UCSD-AML1 (cell line): Measurements from ENCODE around the gene TBC1D1.
A peak's percentile ranks its signal among the peaks of the same experiment; 100 is the strongest.
"Not testable (repeated sequence)": the region's sequence is repeated elsewhere in the genome, so short reads cannot be mapped to it uniquely, and the experiment has no call there.

Experiments
- DNase-seq: peaks from one replicate; lab custom pipeline; 2025; ENCODE audit not compliant: unreplicated experiment; lab: John Stamatoyannopoulos, UW

The TBC1D1 gene

DNA sequence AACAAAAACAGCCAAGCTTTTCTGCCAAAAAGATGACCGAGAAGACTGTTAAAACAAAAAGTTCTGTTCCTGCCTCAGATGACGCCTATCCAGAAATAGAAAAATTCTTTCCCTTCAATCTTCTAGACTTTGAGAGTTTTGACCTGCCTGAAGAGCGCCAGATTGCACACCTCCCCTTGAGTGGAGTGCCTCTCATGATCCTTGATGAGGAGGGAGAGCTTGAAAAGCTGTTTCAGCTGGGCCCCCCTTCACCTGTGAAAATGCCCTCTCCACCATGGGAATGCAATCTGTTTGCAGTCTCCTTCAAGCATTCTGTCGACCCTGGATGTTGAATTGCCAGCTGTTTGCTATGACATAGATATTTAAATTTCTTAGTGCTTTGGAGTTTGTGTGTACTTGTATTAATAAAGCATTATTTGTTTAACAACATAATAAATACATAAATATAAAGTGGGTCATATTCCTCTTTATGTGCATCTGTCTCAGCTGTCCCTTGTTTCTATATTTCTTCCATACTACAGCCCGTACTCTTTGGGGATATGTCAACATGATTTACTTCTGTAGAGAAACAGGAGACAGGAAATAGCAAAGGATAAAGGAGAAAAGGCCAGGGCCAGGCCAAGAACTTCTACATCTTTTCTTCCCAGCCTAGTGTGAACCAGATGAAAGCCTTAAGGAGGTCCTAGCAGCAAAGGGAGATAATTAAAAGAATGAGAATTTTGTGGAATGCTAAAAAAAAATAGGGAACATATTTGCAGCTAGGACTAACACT lies 70.0 kb downstream of the TBC1D1 start:
- DNase-seq, result no peak

DNA sequence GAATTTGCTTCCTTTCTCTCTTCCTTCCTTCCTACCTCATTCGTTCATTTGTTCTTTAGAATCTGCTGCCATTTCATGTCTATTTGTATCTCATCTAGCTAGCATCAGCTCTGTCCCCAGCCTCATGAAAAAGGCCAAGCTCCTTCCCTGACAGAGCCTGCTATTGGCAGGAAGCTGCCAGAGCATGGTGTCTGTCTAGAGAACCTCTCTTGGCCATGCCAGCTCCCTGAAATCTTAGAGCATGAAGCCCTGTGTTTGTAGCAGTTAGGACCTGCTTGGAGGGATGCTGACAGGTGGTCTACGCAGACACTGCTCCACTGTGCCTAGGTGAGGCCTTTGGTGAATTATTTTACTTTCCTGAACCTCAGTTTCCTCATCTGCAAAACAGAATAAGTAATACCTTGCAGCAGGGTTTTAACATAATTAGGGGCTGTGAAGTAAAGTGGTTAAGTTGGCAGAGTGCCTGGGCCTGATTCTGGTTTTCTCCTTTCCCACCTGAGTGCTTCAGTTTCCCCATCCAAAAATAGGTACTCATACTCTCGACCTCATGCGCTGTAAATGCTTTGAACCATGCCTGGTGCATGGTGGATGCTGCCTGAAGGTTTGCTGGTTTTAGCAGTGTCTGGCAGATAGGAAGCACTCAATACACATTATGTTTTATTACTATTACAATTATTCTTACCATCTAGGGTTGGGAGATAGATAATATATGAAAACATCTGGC lies 74.0 kb downstream of the TBC1D1 start:
- no peak for DNase-seq

DNA sequence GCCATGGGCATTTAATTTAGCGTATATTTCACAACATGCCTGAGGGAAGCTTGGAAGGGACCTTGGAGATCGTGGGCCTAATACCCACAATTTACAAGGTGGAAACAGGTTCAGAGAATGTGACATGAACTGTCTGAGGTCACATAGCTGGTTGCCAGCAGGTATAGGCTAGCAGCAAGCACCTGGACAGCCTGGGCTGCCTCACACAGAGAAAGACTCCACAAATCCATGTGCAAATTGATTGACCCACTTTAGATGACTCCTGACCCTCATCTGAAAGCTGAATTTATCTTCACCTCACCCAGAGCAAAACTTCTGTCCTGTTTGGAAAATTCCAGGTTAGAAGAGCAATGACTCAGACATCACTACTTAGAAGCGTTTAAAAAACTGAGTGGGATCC lies 75.2 kb downstream of the TBC1D1 start:
- no peak for DNase-seq

GRCh38 chr4:37967736-37968135 lies 76.9 kb downstream of the TBC1D1 start:
- no peak for DNase-seq

DNA sequence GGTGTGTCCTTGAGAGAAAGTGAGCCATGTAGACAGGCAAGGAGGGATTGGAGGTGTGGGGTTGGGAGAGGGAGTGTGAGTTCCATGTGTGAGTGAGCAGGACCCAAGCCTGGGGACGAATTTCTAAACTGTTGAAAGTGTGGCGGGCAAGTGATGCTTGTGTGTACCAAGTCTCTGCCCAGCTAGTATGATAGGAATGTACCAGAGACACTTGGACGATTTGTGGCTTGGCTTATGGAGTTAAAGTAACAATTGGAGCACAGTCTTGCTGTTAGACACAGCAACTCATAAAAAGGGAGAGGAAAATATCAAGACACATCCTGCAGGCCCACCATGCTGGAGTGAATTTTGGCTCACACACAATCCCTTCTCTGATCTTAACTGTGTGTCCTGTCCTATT lies 77.9 kb downstream of the TBC1D1 start:
- DNase-seq, result no peak

DNA sequence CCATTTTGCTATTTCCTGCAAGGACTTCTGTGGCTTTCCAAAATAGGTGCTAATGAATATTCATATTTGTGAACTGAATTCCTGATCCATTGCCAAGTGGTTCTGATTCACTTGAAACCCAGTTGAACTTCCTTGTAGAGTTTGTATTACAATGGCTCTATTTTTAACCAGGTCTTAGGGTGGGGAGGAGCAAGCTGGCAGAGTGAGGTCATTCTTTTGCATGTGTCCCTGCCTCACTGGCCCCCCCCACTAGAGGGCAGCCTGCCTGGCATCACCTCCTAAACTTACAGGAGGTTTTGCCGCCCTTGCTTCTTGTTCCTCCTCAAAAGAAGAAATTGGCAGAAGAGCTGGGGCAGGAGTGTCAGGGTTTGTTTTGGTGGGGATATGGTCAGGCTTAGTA lies 79.8 kb downstream of the TBC1D1 start:
- DNase-seq, result peak; percentile 60

DNA sequence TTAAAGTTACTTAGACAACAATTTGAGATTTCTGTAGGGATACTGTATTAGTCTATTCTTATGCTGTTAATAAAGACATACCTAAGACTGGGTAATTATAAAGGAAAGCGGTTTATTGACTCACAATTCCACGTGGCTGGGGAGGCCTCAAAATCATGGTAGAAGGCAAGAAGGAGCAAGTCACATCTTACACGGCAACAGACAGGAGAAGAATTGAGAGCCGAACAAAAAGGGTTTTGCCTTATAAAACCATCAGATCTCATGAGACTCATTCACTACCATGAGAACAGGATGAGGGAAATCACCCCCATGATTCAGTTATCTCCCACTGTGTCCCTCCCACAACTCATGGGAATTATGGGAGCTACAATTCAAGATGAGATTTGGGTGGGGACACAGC lies 80.3 kb downstream of the TBC1D1 start:
- no peak for DNase-seq

DNA sequence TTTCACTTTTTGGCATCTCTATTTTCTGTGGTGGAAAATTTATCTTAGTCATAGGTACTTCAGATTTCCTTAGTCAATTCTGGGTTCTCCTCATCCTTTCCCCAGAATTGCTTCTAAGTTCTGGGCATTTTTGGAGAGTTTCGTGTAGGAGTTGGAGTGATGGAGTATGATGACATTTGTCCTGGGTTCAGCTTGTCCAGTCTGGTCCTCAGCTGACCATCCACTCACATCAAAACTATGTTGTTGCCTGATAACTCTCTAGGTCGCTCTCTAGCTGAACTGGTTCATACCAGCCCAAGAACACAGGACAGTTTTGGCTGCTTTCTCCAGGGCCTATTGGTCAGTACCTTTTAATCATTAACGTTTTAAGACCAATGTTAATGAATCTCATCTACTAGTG lies 82.6 kb downstream of the TBC1D1 start:
- DNase-seq, result no peak

DNA sequence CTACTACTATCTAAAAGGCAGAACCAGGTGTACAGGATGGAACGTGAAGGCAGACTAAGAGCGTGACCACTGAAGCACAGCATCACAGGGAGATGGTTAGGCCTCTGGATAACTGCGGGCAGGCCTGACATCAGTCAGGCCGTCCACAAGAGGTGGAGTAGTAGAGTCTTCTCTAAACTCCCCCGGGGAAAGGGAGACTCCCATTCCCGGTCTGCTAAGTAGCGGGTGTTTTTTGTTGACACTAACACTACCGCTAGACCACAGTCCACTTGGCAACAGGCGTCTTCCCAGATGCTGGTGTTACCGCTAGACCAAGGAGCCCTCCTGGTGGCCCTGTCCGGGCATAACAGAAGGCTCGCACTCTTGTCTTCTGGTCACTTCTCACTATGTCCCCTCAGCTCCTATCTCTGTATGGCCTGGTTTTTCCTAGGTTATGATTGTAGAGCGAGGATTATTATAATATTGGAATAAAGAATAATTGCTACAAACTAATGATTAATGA lies 84.5 kb downstream of the TBC1D1 start:
- DNase-seq, result not testable (repeated sequence)

GRCh38 chr4:37976507-37976906 lies 85.6 kb downstream of the TBC1D1 start:
- no peak for DNase-seq

DNA sequence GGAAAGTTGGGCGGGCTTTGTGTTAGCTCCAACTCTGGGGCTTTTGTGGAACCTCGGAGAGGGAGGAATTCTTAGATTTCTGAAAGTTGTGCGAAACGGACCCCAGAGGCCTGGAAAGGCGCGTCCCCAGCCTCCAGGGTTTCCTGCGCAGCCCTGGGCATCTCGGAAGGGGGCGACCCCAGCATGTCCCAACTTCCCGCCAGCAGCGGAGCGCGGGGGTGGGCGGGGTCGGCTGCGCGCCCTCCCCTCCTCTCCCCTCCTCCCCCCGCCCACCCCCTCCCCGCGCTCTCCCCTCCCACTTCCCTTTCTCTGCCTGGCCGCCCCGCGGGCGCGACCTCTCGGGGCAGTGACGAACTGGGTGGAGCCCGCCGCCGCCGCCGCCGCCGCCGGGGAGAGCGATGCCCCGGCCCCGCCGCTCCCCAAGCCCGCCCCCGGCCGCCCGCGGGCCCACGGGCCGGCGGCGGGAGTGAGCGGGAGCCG lies 86.1 kb downstream of the TBC1D1 start:
- DNase-seq, result peak; percentile 84

DNA sequence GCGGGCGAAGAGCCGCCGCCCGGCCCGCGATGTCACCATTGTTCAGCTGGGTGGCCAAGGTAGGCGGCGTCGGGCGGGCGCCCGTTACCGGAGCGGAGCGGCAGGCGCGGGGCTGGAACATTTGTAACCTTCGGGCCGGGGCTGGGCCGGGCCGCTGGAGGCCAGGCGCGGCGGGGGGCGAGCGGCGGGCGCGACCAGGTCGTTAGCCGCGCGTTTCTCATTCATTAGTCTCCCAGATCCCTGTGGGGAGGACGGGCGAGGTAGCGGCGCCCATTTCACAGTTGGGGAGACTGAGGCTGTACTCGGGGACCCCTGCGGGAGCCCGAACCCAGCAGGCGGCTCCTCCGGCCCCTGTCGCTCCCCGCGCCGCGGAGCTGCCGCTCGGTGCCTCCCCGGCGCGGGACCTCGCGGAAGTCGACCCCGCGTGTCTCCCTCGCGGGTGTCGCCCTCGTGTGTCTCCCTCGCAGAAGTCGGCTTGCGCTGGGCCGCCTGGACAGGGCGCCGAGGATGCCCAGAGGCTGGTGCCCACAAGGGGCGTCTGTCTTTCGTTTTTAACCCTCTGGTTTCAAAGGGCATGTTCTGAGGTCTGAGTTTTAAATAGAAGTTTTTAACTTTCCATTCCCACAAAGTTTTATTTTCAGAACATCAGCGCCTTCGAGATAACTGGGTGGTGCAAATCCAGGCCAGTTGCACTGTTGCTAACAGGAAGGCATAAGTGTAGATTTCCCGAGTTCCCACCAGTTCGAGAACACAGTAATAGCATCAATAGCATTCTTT lies 86.8 kb downstream of the TBC1D1 start:
- DNase-seq, result peak; percentile 84

DNA sequence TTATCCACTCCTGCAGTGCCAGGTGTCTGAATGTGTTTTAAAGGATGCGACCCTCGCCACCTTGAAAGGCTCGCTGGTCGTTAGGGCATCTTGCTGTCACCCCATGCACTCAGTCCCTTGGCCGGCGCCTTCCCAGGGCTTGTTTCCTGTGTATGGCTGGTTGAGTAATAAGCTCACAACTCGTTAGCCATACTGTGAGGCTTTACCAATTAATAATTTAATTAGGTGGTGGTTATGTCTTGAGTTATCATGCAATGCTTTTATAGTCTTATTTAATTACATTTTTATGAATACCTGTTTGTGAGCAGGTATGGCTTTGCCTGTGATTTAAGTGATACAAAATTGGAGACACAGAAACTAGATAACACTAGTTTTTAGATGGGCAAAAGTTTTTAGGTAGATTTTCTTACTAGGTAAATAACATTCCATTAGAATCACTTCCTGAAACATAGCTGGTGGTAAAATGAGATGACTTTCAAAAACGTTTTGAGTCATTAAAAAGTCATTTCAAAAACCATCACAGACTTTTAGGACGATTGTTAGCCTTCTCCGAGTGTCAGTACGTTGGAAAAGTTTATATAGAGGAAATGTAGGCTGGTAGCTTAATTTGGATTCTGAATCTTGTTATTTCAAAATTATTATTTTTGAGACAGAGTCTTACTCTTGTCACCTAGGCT lies 87.5 kb downstream of the TBC1D1 start:
- peak; percentile 45 for DNase-seq

DNA sequence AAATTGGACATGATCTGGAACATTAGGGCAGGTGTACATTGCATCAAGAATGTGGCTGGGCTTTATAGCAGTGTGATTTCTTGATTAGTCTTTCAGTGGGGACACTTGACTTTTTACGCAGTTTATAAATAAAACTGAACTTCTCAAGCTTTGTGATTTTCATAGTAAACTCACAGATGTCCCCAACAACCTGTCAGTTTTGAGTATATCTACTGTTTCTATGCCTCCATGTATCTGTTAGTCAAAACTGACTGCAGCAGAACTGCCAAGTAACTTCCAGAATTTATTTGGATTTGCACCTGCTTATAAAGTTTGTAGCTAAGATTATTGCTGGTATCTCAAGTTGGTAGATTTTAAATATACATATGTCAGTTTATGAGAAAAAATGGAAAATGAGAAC lies 89.4 kb downstream of the TBC1D1 start:
- no peak for DNase-seq

DNA sequence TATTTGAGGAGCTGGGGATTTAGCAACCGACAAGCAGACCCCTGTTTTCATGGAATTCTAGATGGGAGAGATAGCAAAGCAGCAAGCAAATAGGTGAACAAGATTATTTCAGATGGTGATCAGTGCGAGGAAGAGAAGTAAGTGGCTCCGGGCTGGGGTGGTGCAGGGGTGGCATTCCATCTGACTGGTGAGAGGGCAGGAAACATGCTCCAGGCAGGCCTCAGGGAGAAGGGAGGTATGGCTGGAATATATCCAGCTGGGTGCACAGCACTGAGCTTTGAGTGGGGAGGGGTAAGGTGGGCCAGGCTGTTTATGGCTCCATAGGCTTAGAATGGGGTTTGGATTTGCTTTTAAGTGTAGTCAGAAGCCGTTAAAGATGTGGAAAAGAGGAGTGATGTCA lies 90.5 kb downstream of the TBC1D1 start:
- no peak for DNase-seq

DNA sequence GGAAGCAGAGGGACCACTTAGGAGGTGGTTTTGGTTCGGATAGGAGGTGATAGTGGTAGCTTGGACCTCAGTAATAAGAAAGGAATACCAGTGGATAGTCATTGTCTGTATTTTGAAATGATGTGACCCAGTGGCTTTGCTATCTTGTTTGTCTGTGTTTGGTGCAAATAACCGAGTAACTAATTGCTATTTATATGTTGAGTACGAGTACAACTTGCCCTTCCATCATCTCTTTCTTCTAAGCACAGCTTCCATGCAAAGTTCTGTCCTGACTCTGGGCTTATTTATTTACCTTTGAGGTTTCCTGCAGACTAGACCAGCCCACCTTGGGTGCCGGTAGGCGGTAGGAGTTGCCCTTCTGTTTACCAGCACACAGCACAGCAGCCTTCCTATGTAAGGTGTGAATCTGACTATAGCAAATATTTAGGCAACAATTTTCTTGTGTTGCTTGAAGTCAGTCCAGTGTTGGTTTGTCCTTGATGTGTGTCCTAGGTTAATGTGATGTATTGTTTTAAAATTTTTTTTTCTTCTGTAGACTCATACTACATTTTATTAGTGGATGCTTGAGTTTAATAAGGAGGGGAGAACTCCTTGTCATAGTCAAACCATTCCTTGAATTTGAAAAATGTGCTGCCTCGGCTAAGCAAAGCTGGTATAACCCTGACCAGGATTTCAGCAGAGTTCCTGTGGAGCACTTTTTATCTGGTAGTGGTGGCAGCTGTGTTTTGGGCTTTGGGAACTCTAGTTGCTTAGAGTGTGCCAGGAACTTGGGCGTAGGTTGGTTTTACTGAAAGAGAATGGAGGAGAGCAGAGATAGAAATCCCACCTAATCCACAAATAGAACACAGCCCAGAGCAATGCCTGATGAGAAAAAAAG lies 91.2 kb downstream of the TBC1D1 start:
- no peak for DNase-seq

GRCh38 chr4:37982736-37983135 lies 91.9 kb downstream of the TBC1D1 start:
- DNase-seq, result no peak

GRCh38 chr4:37983951-37984350 lies 93.1 kb downstream of the TBC1D1 start:
- no peak for DNase-seq

DNA sequence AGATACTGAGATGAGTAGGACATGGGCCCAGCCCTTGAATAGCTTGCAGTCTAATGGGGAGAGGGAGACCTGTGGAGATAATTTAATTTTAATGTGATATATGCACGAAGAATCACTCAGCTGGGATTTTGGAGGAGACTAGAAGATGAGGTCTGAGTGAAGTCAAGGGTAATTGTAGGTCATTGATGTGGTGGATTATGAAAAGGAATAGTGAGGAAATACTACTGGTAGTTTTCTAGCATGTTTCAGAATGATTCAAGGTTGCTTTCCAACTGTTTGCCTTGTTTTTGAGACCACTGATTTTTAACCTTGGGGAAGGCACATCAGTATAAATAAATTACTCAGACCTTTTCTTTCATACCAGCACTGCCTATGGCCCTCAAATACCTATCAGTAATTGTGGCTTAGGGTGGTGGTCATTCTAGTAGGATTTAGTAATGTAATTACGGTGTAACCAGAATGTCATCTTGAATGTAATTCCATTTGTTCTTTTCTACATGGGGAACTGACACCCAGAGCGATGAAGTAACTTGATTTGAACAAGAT lies 94.9 kb downstream of the TBC1D1 start:
- no peak for DNase-seq

- no peak for DNase-seq
Measured at GRCh38 chr4:37988670-37989069, 97.8 kb downstream of the TBC1D1 start.
